Measurements from ENCODE around the gene COPRS.
"Not testable (repeated sequence)": the region's sequence is repeated elsewhere in the genome, so short reads cannot be mapped to it uniquely, and the experiment has no call there.

Gene COPRS

DNA sequence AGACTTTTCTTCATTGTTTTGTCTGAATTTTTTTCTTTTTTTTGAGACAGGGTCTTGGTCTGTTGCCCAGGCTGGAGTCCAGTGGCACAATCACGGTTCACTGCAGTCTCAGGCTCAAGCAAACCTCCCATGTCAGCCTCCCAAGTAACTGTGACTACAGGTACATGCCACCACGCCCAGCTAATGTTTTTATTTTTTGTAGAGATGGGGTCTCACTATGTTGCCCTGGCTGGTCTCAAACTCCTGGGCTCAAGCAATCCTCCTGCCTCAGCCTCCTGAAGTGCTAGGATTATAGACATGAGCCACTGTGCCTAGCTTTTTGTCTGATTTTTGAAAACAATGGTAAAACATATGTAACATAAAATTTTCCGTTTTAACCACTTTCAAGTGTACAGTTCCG is 30.1 kb downstream of the COPRS start:
- H3K27ac ChIP-seq (ENCODE audit: low read depth, low read length, severe bottlenecking); H3K36me3 ChIP-seq (ENCODE audit: control insufficient read depth, insufficient read depth, low read length); H3K9me3 ChIP-seq (ENCODE audit: control insufficient read depth, low read length); H3K4me3 ChIP-seq (ENCODE audit: extremely low read depth, insufficient read depth, low read length, poor library complexity, severe bottlenecking); H3K4me1 ChIP-seq (ENCODE audit: control insufficient read depth, insufficient read depth, low read length, poor library complexity, severe bottlenecking): not testable (repeated sequence)
- 94% methylated on average over 3 of the region's 4 CpGs; no CpG with 5 or more reads in 1 of the 2 experiments for WGBS, 2 experiments (ENCODE audit: insufficient coverage in 2 of 2)

DNA sequence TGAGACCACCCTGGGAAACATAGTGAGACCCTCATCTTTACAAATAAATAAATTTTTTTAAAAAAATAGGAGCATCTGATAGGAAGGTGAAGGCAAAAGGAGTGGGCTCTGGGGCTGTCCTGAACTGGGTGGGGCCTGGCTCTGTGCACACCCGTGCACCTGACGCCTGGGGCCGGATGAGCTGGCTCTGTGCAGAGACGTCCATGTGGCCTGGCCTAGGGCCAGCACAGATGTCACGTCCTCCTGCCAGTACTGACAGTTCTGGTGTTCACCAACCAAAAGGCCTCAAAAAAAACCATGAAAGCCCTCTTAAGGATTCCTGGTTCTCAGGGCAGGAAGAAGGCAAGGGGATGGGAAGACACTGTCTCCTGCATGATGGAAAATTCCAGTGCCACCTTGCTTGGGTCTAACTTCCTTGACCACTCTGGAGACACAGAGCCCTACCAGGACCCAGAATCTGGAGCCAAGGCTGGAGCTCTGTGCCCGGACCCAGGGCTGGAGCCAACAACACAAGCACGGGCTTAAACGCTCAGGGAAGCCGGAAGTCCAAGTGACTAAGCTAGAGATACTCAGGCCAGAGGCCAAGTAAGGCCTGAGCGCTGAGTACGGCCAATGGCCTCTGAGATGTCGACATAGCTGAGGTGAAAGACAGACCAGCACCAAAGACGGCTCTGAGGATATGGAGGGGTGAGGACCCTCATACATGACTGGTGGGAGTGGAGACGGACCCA is 32.9 kb downstream of the COPRS start:
- H3K27ac ChIP-seq (ENCODE audit: low read depth, low read length, severe bottlenecking): no peak overlapping the region
- 88 to 98% methylated on average over 10 to 11 of the region's 14 CpGs for WGBS, 2 experiments (ENCODE audit: insufficient coverage in 2 of 2)
- no peaks in the 10 kb centered on the region for H3K9me3 ChIP-seq (ENCODE audit: control insufficient read depth, low read length)
- H3K4me1 ChIP-seq (ENCODE audit: control insufficient read depth, insufficient read depth, low read length, poor library complexity, severe bottlenecking): no peaks in the 10 kb centered on the region
- H3K4me3 ChIP-seq (ENCODE audit: extremely low read depth, insufficient read depth, low read length, poor library complexity, severe bottlenecking): no peak overlapping the region
- H3K36me3 ChIP-seq (ENCODE audit: control insufficient read depth, insufficient read depth, low read length): no peaks in the 10 kb centered on the region

DNA sequence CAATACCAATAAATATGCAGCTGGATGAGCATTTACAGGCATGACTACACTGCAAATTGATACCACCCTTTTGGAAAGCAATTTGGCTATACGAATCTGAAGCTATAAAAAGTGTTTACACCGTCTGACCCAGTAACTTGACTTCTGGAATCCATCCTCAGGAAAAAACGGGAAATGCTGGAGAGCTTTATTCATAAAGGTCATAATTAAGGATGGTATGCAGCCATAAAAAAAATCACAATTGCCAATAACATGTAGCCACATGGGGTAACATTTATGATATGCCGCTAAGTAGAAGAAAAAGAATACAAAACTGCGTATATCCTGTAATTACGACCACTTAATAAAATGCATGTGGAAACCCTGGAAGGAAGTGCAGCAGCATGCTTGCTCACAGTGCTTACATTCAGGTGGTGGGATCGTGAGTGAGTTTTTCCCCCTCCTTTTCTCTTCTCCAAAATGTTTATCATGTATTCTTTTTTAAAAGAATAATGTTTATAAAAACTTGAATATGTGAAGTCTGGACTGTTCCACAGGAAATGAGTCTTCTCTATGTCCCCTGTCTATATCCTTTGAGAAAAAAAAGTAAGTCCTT is 34.2 kb downstream of the COPRS start:
- Histone ChIP-seq H3K4me1 (ENCODE audit: control insufficient read depth, insufficient read depth, low read length, poor library complexity, severe bottlenecking) (no peaks in the 10 kb centered on the region), H3K4me3 (ENCODE audit: extremely low read depth, insufficient read depth, low read length, poor library complexity, severe bottlenecking) (no peak overlapping the region), H3K36me3 (ENCODE audit: control insufficient read depth, insufficient read depth, low read length) (no peaks in the 10 kb centered on the region), H3K9me3 (ENCODE audit: control insufficient read depth, low read length) (no peaks in the 10 kb centered on the region), H3K27ac (ENCODE audit: low read depth, low read length, severe bottlenecking) (no peak overlapping the region)
- WGBS, 2 experiments (ENCODE audit: insufficient coverage in 2 of 2): 80 to 90% methylated on average over 2 to 4 of the region's 7 CpGs

DNA sequence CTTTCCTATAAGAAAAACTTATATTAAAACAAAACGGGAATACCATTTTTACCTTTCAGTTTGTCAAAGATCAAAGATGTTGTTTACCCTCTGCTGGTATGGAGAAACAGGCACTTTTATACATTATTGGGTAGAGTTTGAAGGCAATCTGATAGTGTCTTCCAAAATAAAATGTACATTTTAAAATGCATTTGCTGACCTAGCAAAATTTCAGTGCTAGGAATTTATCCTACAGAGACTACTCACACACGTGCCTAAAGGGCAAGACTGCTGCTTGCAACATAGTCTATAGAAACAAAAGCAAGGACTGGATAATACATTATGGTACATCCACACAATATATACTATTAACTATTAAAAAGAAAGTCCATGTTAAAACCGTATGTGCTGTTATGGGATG is 36.0 kb downstream of the COPRS start:
- Histone ChIP-seq H3K4me3 (ENCODE audit: extremely low read depth, insufficient read depth, low read length, poor library complexity, severe bottlenecking) (no peak overlapping the region), H3K4me1 (ENCODE audit: control insufficient read depth, insufficient read depth, low read length, poor library complexity, severe bottlenecking) (no peaks in the 10 kb centered on the region), H3K9me3 (ENCODE audit: control insufficient read depth, low read length) (no peaks in the 10 kb centered on the region), H3K27ac (ENCODE audit: low read depth, low read length, severe bottlenecking) (no peak overlapping the region), H3K36me3 (ENCODE audit: control insufficient read depth, insufficient read depth, low read length) (no peaks in the 10 kb centered on the region)
- 67 to 82% methylated on average over 1 to 2 of the region's 3 CpGs for WGBS, 2 experiments (ENCODE audit: insufficient coverage in 2 of 2)

DNA sequence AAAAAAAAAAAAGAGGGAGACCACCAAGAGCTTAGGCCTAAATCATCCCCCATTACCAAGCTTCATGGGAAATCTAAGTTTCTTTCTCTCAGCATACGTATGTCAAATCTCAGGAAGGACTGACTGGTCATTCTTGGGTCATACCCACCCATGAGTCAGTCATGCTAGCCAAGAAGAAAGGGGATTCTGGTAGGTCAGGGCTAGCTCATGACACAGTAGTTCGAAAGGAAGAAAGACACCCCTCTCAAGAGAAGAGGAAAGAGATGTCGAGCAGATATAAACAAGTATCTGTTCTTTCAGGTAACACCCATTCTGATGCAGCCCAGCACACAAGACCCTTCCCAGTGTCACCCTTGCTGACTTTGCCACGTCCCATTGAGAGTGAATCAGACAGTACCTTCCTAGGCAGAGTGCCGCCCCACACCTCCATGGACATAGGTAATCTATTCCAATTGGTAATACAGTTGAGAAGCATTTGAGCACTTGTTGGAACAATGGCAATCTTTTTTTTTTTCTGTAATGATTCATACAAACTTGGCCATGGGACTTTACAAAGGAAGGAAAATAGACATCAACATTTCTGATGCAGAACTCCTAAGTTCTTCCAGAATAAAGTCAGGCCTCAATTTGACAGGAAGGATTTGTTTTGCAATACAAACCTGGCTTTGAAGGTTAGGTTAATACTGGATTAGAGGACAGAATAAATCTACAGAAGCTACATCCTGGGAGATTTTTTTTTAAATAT is 38.2 kb downstream of the COPRS start:
- 85 to 93% methylated on average over 2 of the region's 5 CpGs for WGBS, 2 experiments (ENCODE audit: insufficient coverage in 2 of 2)
- Histone ChIP-seq H3K27ac (ENCODE audit: low read depth, low read length, severe bottlenecking) (no peak overlapping the region), H3K9me3 (ENCODE audit: control insufficient read depth, low read length) (no peaks in the 10 kb centered on the region), H3K4me1 (ENCODE audit: control insufficient read depth, insufficient read depth, low read length, poor library complexity, severe bottlenecking) (no peaks in the 10 kb centered on the region), H3K4me3 (ENCODE audit: extremely low read depth, insufficient read depth, low read length, poor library complexity, severe bottlenecking) (no peak overlapping the region), H3K36me3 (ENCODE audit: control insufficient read depth, insufficient read depth, low read length) (no peaks in the 10 kb centered on the region)

DNA sequence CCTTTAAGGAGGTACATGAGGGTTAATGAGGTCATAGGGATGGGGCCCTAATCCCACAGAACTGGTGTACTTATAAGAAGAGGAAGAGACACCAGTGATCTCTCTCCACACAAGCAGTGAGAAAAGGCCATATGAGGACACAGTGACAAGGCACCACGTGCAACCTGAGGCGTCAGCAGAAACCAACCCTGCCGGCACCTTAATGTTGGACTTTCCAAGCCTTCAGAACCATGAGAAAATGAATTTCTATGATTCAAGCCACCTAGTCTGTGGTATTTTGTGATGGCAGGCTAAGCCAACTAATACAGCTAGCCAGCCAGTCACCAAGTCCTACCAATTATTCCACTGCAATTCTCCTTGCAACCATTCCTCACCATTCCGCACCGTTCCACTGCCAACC is 39.5 kb downstream of the COPRS start:
- Histone ChIP-seq H3K27ac (ENCODE audit: low read depth, low read length, severe bottlenecking) (no peak overlapping the region), H3K9me3 (ENCODE audit: control insufficient read depth, low read length) (no peaks in the 10 kb centered on the region), H3K4me3 (ENCODE audit: extremely low read depth, insufficient read depth, low read length, poor library complexity, severe bottlenecking) (no peak overlapping the region), H3K36me3 (ENCODE audit: control insufficient read depth, insufficient read depth, low read length) (no peaks in the 10 kb centered on the region), H3K4me1 (ENCODE audit: control insufficient read depth, insufficient read depth, low read length, poor library complexity, severe bottlenecking) (no peaks in the 10 kb centered on the region)
- 89 to 95% methylated on average over 3 to 4 of the region's 5 CpGs for WGBS, 2 experiments (ENCODE audit: insufficient coverage in 2 of 2)

DNA sequence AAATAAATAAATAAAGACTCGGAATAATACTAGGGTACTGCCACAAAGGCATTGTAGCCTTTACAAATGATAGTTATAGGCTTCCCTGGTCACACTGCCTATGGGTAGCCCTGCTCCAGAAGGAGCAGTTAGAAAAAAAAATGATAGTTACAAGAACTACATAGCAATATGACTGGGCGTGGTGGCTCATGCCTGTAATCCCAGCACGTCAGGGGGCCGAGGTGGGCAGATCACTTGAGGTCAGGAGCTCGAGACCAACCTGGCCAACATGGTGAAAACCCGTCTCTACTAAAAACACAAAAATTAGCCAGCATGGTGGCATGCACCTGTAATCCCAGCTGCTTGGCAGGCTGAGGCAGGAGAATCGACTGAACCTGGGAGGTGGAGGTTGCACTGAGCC is 40.2 kb downstream of the COPRS start:
- H3K27ac ChIP-seq (ENCODE audit: low read depth, low read length, severe bottlenecking); H3K9me3 ChIP-seq (ENCODE audit: control insufficient read depth, low read length); H3K4me3 ChIP-seq (ENCODE audit: extremely low read depth, insufficient read depth, low read length, poor library complexity, severe bottlenecking); H3K36me3 ChIP-seq (ENCODE audit: control insufficient read depth, insufficient read depth, low read length); H3K4me1 ChIP-seq (ENCODE audit: control insufficient read depth, insufficient read depth, low read length, poor library complexity, severe bottlenecking): not testable (repeated sequence)
- WGBS, 2 experiments (ENCODE audit: insufficient coverage in 2 of 2): 77 to 87% methylated on average over 6 to 7 of the region's 7 CpGs

DNA sequence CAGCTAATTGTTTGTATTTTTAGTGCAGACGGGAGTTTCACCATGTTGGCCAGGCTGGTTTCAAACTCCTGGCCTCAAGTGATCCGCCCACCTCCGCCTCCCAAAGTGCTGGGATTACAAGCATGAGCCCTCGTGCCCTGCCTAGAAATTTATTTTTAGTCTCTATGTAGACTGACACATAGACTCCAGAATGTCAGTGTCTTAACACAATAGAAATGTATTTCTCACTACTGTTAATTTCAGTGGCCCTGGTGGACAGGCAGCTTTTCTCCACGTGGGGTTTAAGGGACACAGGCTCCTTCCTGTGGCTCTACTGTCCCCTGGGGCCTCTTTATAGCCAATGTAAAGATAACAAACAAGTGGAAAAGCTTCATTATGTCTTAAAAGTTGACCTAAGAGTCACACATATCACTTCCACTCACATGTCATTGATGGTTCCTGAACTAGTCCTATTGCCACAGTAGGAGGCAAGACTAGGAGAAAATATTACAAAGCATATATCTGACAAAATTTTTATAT is 43.8 kb downstream of the COPRS start:
- H3K9me3 ChIP-seq (ENCODE audit: control insufficient read depth, low read length): no peaks in the 10 kb centered on the region
- no peaks in the 10 kb centered on the region for H3K4me1 ChIP-seq (ENCODE audit: control insufficient read depth, insufficient read depth, low read length, poor library complexity, severe bottlenecking)
- H3K36me3 ChIP-seq (ENCODE audit: control insufficient read depth, insufficient read depth, low read length): no peaks in the 10 kb centered on the region
- H3K4me3 ChIP-seq (ENCODE audit: extremely low read depth, insufficient read depth, low read length, poor library complexity, severe bottlenecking): no peak overlapping the region
- no peak overlapping the region for H3K27ac ChIP-seq (ENCODE audit: low read depth, low read length, severe bottlenecking)
- WGBS, 2 experiments (ENCODE audit: insufficient coverage in 2 of 2): 86 to 89% methylated on average over 2 to 3 of the region's 5 CpGs

DNA sequence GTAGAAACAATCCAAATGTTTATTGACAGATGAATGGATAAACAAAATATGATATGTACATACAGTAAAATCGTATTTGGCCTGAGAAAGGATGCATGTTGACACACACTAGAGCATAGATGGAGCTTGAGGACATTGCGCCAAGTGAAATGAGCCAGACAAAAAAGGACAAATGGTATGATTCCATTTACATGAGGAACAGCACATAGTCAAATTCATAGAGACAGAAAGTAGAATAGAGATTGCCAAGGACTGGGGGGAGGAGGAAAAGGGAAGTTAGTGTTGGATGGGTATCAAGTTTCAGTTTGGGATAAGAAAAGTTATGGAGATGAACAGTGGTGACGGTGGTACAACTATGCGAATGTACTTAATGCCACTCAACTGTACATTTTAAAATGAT is 47.9 kb downstream of the COPRS start:
- 94 to 100% methylated on average over 3 to 4 of the region's 4 CpGs for WGBS, 2 experiments (ENCODE audit: insufficient coverage in 2 of 2)
- no peaks in the 10 kb centered on the region for H3K4me1 ChIP-seq (ENCODE audit: control insufficient read depth, insufficient read depth, low read length, poor library complexity, severe bottlenecking)
- no peak overlapping the region for H3K27ac ChIP-seq (ENCODE audit: low read depth, low read length, severe bottlenecking)
- no peak overlapping the region for H3K4me3 ChIP-seq (ENCODE audit: extremely low read depth, insufficient read depth, low read length, poor library complexity, severe bottlenecking)
- no peaks in the 10 kb centered on the region for H3K36me3 ChIP-seq (ENCODE audit: control insufficient read depth, insufficient read depth, low read length)
- H3K9me3 ChIP-seq (ENCODE audit: control insufficient read depth, low read length): peaks cover 3% of the 10 kb centered on the region

DNA sequence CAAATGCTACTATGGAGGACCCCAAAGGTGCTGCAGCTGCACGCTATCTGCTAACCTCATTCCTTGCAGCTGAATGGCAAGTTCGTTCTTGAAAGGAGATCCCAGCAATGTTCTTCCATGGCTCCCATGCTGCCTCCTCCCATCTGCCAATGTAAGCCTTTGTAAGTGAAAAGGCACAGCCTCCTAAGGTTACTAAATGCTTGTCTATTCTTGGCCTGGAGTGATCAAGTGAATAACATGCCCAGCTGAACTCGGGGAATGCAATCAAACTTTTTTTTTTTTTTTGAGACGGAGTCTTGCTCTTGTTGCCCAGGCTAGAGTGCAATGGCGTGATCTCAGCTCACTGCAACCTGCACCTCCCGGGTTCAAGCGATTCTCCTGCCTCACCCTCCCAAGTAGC is 49.2 kb downstream of the COPRS start:
- H3K27ac ChIP-seq (ENCODE audit: low read depth, low read length, severe bottlenecking); H3K9me3 ChIP-seq (ENCODE audit: control insufficient read depth, low read length); H3K4me1 ChIP-seq (ENCODE audit: control insufficient read depth, insufficient read depth, low read length, poor library complexity, severe bottlenecking); H3K4me3 ChIP-seq (ENCODE audit: extremely low read depth, insufficient read depth, low read length, poor library complexity, severe bottlenecking); H3K36me3 ChIP-seq (ENCODE audit: control insufficient read depth, insufficient read depth, low read length): not testable (repeated sequence)
- 87 to 89% methylated on average over 6 to 7 of the region's 7 CpGs for WGBS, 2 experiments (ENCODE audit: insufficient coverage in 2 of 2)
